Upper lobe of left lung (tissue), 6 donors: ENCODE measurements around the gene ATP6V0C. TPM values are rescaled to one million over a fixed set of nuclear protein-coding genes. Genes with fewer than 3 reads are reported as not detected.

Source experiments
- ATAC-seq, 2 donors: fragments of 200-7000 bp; cut with Tn5 transposase; one replicate each; pipeline ENCODE4 v1.9.1; 2022; ENCODE audit warnings: mild to moderate bottlenecking in 2 of 2, moderate library complexity in 2 of 2; ENCODE audit not compliant: low FRiP score in 2 of 2
- DNase-seq, 2 donors: peaks; one replicate each; pipeline ENCODE4 v3.0.0-alpha.2; 2019 to 2020
- H3K27ac ChIP-seq, 4 donors: fragments of 200-600 bp; sonication (generic); one replicate each; pipeline ENCODE4 v1.5.1; 2016 to 2019
- H3K27me3 ChIP-seq, 4 donors: fragments of 200-600 bp; sonication (generic); one replicate each; pipeline ENCODE4 v1.5.1; 2017 to 2019
- H3K36me3 ChIP-seq, 4 donors: fragments of 200-600 bp; sonication (generic); one replicate each; pipeline ENCODE4 v1.5.1; 2016 to 2019
- H3K4me1 ChIP-seq, 4 donors: fragments of 200-600 bp; sonication (generic); one replicate each; pipeline ENCODE4 v1.5.1; 2018 to 2019
- H3K4me3 ChIP-seq, 4 donors: fragments of 200-600 bp; sonication (generic); one replicate each; pipeline ENCODE4 v1.5.1; 2017 to 2019; ENCODE audit warnings: mild to moderate bottlenecking in 2 of 4, moderate library complexity in 1 of 4
- H3K9me3 ChIP-seq, 4 donors: fragments of 200-600 bp; sonication (generic); one replicate each; pipeline ENCODE4 v1.5.1; 2018 to 2019
- EP300 ChIP-seq, 4 donors: sonication (generic); formaldehyde crosslinking; IDR thresholded peaks; one replicate each; pipeline ENCODE4 v1.5.1; 2017; ENCODE audit warnings: antibody characterized with exemption in 4 of 4, control low read depth in 2 of 4
- POLR2A ChIP-seq, 4 donors: fragments of 450-650 bp; IDR thresholded peaks; one replicate each; pipeline ENCODE4 v1.5.1; 2016 to 2017; ENCODE audit warnings: antibody characterized with exemption in 4 of 4, mild to moderate bottlenecking in 2 of 4
- POLR2AphosphoS5 ChIP-seq, 2 donors: sonication (generic); formaldehyde crosslinking; IDR thresholded peaks; one replicate each; pipeline ENCODE4 v1.5.1; 2017; ENCODE audit warnings: antibody characterized with exemption in 2 of 2
- WGBS, 2 donors: methylation state at CpG; one replicate each; pipeline ENCODE4 v1.1.5; 2017 to 2018; 5-methylcytosine and 5-hydroxymethylcytosine counted together
- total RNA-seq, 6 donors: library from RNA; depleted of rRNA in 4 of 6; stranded (reverse); fragments of >200 nt in 4 of 6; gene quantifications; one replicate each; pipeline versions ENCODE4 v1.1.0 to v1.2.1, GENCODE V29; 2016 to 2021
- TF ChIP-seq, protein P1 (sequence below), 6 experiments: fragments of 450-650 bp in 4 of 6; fragments of 200-600 bp in 2 of 6; sonication (generic) in 2 of 6; IDR thresholded peaks; one replicate each; pipeline ENCODE4 v1.5.1; 2016 to 2019; ENCODE audit warnings: antibody characterized with exemption in 6 of 6
- donor health status: DM: no; HTN: no; CAD: no; lungs with moderate emphysema.
- donor health status: DM: no; HTN: yes; CAD: no; lungs with severe emphysema.

ATP6V0C gene
- total RNA-seq, 6 donors from 2014 or later: 84.9 to 332 (median 164) TPM

DNA sequence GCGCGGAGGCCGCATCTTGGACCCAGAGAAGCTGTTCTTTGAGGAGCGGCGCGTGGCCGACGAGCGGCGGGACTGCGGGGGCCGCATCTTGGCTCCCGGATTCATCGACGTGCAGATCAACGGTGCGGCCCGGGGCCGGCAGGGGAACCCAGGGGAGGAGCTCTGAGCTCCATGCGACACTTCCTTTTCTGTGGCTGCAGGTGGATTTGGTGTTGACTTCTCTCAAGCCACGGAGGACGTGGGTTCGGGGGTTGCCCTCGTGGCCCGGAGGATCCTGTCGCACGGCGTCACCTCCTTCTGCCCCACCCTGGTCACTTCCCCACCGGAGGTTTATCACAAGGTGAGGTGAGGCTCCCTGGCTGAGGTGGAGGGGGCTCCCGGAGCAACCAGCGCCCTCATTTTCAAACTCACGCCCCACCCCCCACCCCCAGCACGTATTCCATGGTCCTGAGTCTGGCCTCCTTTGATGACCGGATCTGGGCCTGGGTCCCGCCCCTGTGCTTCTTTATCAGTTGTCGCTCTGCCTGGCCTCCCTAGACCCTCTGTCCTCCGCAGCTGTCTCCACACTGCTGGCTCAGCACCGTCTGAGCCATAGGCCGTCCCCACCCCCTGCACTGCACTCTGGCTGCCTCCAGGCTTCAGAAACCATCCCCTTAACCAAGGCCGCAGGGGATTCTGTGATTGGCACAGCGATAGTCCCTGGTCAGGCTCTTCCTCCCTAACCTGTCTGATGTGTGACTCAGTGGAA lies 7.2 kb downstream of the ATP6V0C start:
- TF ChIP-seq POLR2AphosphoS5 (IDR thresholded peaks at IDR 0.05) (no peak), POLR2A (IDR thresholded peaks at IDR 0.05) (no peak), EP300 (IDR thresholded peaks at IDR 0.05) (no peak)
- TF ChIP-seq, protein P1, sequence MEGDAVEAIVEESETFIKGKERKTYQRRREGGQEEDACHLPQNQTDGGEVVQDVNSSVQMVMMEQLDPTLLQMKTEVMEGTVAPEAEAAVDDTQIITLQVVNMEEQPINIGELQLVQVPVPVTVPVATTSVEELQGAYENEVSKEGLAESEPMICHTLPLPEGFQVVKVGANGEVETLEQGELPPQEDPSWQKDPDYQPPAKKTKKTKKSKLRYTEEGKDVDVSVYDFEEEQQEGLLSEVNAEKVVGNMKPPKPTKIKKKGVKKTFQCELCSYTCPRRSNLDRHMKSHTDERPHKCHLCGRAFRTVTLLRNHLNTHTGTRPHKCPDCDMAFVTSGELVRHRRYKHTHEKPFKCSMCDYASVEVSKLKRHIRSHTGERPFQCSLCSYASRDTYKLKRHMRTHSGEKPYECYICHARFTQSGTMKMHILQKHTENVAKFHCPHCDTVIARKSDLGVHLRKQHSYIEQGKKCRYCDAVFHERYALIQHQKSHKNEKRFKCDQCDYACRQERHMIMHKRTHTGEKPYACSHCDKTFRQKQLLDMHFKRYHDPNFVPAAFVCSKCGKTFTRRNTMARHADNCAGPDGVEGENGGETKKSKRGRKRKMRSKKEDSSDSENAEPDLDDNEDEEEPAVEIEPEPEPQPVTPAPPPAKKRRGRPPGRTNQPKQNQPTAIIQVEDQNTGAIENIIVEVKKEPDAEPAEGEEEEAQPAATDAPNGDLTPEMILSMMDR (IDR thresholded peaks at IDR 0.05): no peak
- Histone ChIP-seq H3K27me3 (no peaks in the 10 kb centered on the region), H3K36me3 (peaks cover 0 to 43% (median 30%) of the 10 kb centered on the region in 4 donors), H3K4me3 (peak overlapping the region; percentile 61 to 91 (median 73)), H3K9me3 (no peaks in the 10 kb centered on the region), H3K4me1 (peaks cover 49 to 66% (median 53%) of the 10 kb centered on the region in 4 donors), H3K27ac (peak overlapping the region; percentile 48 to 99 (median 90))
- DNase-seq (peak; percentile 61 to 90), ATAC-seq (peak; percentile 1 to 19)
- WGBS, 2 donors: 29 to 33% methylated on average over 18 to 38 of the region's 41 CpGs

DNA sequence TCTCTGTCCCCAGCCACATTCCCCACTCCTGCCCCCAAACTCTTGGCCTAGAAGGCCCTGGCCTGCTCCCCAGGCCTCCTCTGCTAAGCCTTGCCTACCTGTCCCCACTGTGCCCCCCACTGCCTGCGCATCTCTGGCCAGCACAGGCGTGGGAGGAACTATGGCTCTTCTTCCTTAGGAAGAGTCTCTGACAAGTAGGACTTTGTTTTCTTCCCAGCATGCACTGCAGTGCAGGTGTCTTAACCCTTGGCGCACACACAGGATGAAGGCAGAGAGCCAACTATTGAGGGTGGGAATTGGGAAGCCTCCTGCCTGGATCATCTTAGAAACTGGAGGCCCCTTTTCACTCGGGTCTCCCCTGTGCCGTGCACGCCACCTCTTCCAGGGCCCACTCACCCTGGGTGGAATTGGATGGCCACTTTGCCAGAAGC lies 10.1 kb downstream of the ATP6V0C start:
- DNase-seq (peak in 1 of 2 donors; percentile 21), ATAC-seq (no peak)
- TF ChIP-seq POLR2A (IDR thresholded peaks at IDR 0.05) (no peak), EP300 (IDR thresholded peaks at IDR 0.05) (no peak), POLR2AphosphoS5 (IDR thresholded peaks at IDR 0.05) (no peak)
- no peaks in the 10 kb centered on the region for H3K27me3 ChIP-seq
- H3K36me3 ChIP-seq: peaks cover 3 to 69% (median 52%) of the 10 kb centered on the region in 4 donors
- 86 to 89% methylated on average over 6 of the region's 6 CpGs for WGBS, 2 donors
- H3K4me3 ChIP-seq: no peak overlapping the region
- H3K9me3 ChIP-seq: no peaks in the 10 kb centered on the region
- H3K4me1 ChIP-seq: peaks cover 20 to 54% (median 31%) of the 10 kb centered on the region in 4 donors
- no peak overlapping the region for H3K27ac ChIP-seq

DNA sequence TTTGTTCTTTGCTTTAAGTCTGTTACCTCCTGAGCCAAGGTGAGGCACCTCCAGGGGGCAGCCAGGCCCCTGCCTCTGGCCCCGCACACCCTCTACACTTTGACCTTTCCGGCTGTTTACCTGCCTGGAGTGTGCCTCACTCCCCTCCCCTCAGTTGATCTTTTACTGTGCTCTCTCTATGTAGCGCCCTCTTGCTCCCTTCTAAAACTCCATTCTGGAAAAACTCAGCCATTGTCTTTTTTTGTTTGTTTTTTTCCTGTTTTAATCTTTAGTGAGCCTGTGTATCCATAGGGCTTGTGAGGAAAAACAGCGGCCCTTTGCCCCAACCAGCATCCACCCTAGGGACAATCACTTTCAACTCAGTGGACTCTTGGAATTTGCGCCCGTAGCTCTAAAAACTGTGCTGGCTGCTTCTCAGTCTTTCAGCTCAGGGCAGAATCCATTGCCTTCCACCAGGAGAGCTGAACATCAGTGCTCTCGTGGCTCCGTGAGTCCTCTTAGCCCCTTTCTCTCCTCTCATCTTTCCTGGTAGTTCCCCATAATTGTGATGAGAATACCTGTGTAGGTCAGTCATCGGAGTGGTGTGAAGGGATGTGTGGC lies 10.7 kb downstream of the ATP6V0C start:
- no peak overlapping the region for H3K4me3 ChIP-seq
- ATAC-seq (no peak), DNase-seq (peak in 1 of 2 donors; percentile 24)
- no peak overlapping the region for H3K27ac ChIP-seq
- H3K36me3 ChIP-seq: peaks cover 3 to 70% (median 57%) of the 10 kb centered on the region in 4 donors
- peaks cover 14 to 48% (median 25%) of the 10 kb centered on the region in 4 donors for H3K4me1 ChIP-seq
- WGBS, 2 donors: 94 to 95% methylated on average over 9 of the region's 9 CpGs
- H3K9me3 ChIP-seq: no peaks in the 10 kb centered on the region
- no peaks in the 10 kb centered on the region for H3K27me3 ChIP-seq
- TF ChIP-seq, protein P1 (IDR thresholded peaks at IDR 0.05): no peak
- TF ChIP-seq POLR2A (IDR thresholded peaks at IDR 0.05) (no peak), POLR2AphosphoS5 (IDR thresholded peaks at IDR 0.05) (no peak), EP300 (IDR thresholded peaks at IDR 0.05) (no peak)

DNA sequence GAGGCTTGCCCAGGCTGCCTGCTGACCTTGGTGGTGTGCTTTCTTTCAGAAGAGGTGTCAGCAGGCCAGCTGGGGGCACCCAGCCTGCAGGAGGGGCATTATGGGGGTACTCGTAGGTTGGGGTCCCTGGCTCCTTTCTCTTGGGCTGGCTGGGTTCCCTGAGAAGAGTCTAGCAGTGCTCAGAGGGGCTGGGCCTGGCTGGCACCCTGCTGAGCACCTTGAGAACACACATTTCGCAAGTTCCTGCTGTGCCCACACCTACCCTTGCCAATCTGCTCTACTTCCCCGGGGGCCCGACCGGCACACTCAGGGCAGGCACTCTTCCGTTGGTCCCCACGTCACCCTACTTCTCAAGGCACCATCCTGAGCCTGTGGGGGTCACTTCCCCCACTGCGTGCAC lies 12.4 kb downstream of the ATP6V0C start:
- H3K9me3 ChIP-seq: no peaks in the 10 kb centered on the region
- DNase-seq: peak; percentile 42 to 73
- WGBS, 2 donors: 42 to 51% methylated on average over 7 to 8 of the region's 8 CpGs
- no peaks in the 10 kb centered on the region for H3K27me3 ChIP-seq
- peaks cover 7 to 39% (median 19%) of the 10 kb centered on the region in 4 donors for H3K4me1 ChIP-seq
- no peak for TF ChIP-seq POLR2AphosphoS5 (IDR thresholded peaks at IDR 0.05)
- TF ChIP-seq, protein P1 (IDR thresholded peaks at IDR 0.05): no peak
- no peak for TF ChIP-seq POLR2A (IDR thresholded peaks at IDR 0.05)
- no peak for TF ChIP-seq EP300 (IDR thresholded peaks at IDR 0.05)
- peak in 1 of 2 donors; percentile 13 for ATAC-seq
- peak overlapping the region; percentile 28 to 78 (median 33) for H3K27ac ChIP-seq
- no peak overlapping the region for H3K4me3 ChIP-seq
- peaks cover 7 to 74% (median 59%) of the 10 kb centered on the region in 4 donors for H3K36me3 ChIP-seq

DNA sequence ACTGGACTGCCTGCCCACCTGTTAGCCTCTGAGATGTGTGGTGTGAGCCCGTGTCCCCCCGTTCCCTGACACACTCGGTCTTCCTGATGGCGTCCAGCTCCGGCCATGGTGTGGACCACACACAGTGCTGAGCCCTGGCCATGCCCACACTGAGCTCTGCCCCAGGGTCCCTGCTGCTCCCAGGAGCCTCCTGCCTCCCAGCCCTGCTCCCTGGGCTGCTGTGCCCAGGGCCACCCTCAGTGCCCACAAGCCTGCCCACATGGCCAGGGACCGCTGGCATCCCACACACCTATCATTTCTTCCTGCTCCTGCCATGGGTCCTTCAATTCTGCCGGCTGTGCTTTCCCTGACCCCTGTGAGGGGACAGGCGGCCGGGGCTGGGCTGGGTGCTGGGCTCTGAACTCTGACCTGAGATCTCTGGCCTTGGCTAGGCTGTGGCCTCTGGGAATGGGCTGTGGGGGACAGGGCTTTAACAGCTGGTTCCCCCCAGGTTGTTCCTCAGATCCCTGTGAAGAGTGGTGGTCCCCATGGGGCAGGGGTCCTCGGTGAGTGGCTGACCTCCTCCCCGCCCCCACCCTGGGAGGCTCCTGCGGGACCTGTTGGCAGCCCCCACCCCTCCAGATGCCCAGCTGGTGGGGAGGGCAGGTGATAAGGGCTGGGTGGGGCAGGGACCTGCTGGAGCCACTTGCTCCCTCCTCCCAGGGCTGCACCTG lies 13.5 kb downstream of the ATP6V0C start:
- ATAC-seq (no peak), DNase-seq (peak in 1 of 2 donors; percentile 60)

More for the DNA sequence above, 13.5 kb downstream of the ATP6V0C start:
- Histone ChIP-seq H3K36me3 (peaks cover 7 to 72% (median 58%) of the 10 kb centered on the region in 4 donors), H3K27ac (peak overlapping the region in 2 of 4 donors; percentile 36 to 78), H3K9me3 (no peaks in the 10 kb centered on the region), H3K4me3 (no peak overlapping the region), H3K27me3 (no peaks in the 10 kb centered on the region), H3K4me1 (peaks cover 8 to 37% (median 20%) of the 10 kb centered on the region in 4 donors)
- TF ChIP-seq POLR2AphosphoS5 (IDR thresholded peaks at IDR 0.05) (no peak), POLR2A (IDR thresholded peaks at IDR 0.05) (no peak), EP300 (IDR thresholded peaks at IDR 0.05) (no peak)
- TF ChIP-seq, protein P1 (IDR thresholded peaks at IDR 0.05): no peak
- WGBS, 2 donors: 88 to 91% methylated on average over 9 to 10 of the region's 12 CpGs
